Glutamatergic neuron (in vitro differentiated cells): ENCODE measurements around the gene CAMK1D. TPM values are rescaled to one million over a fixed set of nuclear protein-coding genes. Genes with fewer than 3 reads are reported as not detected.

ENCODE experiments used
- DNase-seq: peaks from one replicate; pipeline ENCODE4 v3.0.0; 2022
- H3K27ac Mint-ChIP-seq: one replicate; pipeline ENCODE4 v1.8.0; 2020; ENCODE audit warnings: mild to moderate bottlenecking, mixed read lengths, inconsistent platforms; ENCODE audit not compliant: unreplicated experiment
- H3K27me3 Mint-ChIP-seq: one replicate; pipeline ENCODE4 v1.8.0; 2020; ENCODE audit warnings: mild to moderate bottlenecking, moderate library complexity, mixed read lengths, inconsistent platforms; ENCODE audit not compliant: unreplicated experiment
- H3K36me3 Mint-ChIP-seq: one replicate; pipeline ENCODE4 v1.8.0; 2020; ENCODE audit warnings: mild to moderate bottlenecking, mixed read lengths, inconsistent platforms; ENCODE audit not compliant: unreplicated experiment
- H3K4me1 Mint-ChIP-seq: one replicate; pipeline ENCODE4 v1.8.0; 2020; ENCODE audit warnings: mild to moderate bottlenecking, low read depth, mixed read lengths, inconsistent platforms; ENCODE audit not compliant: unreplicated experiment
- H3K4me3 Mint-ChIP-seq: one replicate; pipeline ENCODE4 v1.8.0; 2020; ENCODE audit warnings: mild to moderate bottlenecking, mixed read lengths, inconsistent platforms; ENCODE audit not compliant: unreplicated experiment
- H3K9me3 Mint-ChIP-seq: one replicate; pipeline ENCODE4 v1.8.0; 2020; ENCODE audit warnings: mild to moderate bottlenecking, moderate library complexity, mixed read lengths, inconsistent platforms; ENCODE audit not compliant: unreplicated experiment
- total RNA-seq: library from RNA; stranded (reverse); fragmentation: NEBNext Ultra II Directional; extraction: Animal tissue kit (Norgen Biotek cat#: 25700); gene quantifications from one replicate; pipeline ENCODE4 v1.2.1, GENCODE V29; 2021; ENCODE audit not compliant: unreplicated experiment
- TF ChIP-seq, protein P1 (sequence below): fragments of 200-600 bp; sonication (generic); IDR thresholded peaks from one replicate; pipeline ENCODE4 v1.5.0; 2021; ENCODE audit not compliant: partially characterized antibody, unreplicated experiment

CAMK1D gene
- total RNA-seq, 1 donor from 2014 or later, result 29.8 TPM

DNA sequence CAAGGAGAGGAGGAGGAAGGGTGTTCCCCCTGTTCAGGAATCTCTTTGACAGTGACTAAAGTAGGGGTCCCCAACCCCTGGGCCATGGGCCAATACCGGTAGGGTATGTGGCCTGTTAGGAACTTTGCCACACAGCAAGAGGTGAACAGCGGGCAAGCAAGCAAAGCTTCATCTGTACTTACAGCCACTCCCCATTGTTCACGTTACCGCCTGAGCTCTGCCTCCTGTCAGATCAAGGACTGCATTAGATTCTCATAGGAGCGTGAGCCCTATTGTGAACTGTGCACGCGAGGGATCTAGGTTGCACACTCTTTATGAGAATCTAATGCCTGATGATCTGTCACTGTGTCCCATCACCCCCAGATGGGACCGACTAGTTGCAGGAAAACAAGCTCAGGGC, 201.6 kb downstream of the CAMK1D start:
- DNase-seq, result no peak
- Mint-ChIP-seq H3K27me3 (no peaks in the 10 kb centered on the region), H3K9me3 (peaks cover 3% of the 10 kb centered on the region), H3K4me3 (no peak overlapping the region), H3K27ac (no peak overlapping the region), H3K36me3 (peaks cover 11% of the 10 kb centered on the region), H3K4me1 (peaks cover 3% of the 10 kb centered on the region)
- TF ChIP-seq, protein P1, sequence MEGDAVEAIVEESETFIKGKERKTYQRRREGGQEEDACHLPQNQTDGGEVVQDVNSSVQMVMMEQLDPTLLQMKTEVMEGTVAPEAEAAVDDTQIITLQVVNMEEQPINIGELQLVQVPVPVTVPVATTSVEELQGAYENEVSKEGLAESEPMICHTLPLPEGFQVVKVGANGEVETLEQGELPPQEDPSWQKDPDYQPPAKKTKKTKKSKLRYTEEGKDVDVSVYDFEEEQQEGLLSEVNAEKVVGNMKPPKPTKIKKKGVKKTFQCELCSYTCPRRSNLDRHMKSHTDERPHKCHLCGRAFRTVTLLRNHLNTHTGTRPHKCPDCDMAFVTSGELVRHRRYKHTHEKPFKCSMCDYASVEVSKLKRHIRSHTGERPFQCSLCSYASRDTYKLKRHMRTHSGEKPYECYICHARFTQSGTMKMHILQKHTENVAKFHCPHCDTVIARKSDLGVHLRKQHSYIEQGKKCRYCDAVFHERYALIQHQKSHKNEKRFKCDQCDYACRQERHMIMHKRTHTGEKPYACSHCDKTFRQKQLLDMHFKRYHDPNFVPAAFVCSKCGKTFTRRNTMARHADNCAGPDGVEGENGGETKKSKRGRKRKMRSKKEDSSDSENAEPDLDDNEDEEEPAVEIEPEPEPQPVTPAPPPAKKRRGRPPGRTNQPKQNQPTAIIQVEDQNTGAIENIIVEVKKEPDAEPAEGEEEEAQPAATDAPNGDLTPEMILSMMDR, result no peak

DNA sequence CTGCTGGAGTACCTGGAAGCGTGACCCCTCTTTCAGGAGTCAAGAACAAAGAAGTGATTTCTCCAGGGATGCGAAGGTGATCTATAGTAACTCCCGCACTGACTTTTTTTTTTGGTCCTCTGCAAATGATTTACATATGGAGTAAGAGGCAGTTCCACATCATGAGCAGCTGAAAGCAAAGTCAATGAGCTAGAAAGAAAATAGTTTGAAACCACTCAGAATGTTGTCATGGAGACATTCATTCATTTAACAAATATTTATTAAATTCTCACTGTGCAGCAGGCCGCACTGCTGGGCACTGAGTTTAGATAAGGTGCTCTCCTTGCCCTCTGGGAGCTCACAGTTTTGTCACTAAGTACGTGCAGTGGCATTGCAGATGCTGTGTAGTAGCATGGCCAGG, 206.7 kb downstream of the CAMK1D start:
- Mint-ChIP-seq H3K36me3 (no peaks in the 10 kb centered on the region), H3K27me3 (no peaks in the 10 kb centered on the region), H3K27ac (no peak overlapping the region), H3K4me1 (peaks cover 3% of the 10 kb centered on the region), H3K4me3 (no peak overlapping the region), H3K9me3 (no peaks in the 10 kb centered on the region)
- TF ChIP-seq, protein P1, result no peak
- no peak for DNase-seq

DNA sequence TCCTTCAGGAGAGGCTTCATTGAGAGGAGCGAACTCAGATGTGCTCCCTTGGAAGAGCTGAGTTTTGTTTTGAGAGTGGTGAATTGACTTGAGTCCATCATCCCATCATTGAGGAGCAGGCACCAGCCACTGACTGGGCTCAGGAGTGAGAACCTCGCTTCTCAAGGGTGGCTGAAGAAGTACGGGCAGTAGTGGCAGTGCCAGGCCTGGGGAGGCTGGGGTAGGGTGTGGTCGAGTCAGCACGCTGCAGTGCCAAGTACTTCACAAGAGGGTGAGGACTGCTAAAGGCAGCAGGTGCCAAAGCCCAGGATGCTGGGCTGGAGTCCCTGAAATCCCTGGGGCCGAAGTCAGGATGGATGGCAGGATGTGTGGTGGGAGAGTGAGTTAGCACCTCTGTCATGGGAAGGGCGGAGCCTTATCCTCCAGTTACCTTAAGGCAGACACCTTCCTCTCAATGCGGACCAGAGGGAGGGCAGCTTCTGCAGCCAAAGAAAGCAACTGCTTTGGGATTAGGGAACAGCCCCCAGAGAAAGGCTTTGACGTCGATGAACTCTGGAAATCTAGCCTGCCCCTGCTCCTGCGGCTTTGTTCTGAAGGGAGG, 210.3 kb downstream of the CAMK1D start:
- TF ChIP-seq, protein P1, result no peak
- Mint-ChIP-seq H3K9me3 (peaks cover 3% of the 10 kb centered on the region), H3K27ac (no peak overlapping the region), H3K27me3 (no peaks in the 10 kb centered on the region), H3K4me3 (no peak overlapping the region), H3K36me3 (peaks cover 7% of the 10 kb centered on the region), H3K4me1 (peaks cover 11% of the 10 kb centered on the region)
- no peak for DNase-seq

DNA sequence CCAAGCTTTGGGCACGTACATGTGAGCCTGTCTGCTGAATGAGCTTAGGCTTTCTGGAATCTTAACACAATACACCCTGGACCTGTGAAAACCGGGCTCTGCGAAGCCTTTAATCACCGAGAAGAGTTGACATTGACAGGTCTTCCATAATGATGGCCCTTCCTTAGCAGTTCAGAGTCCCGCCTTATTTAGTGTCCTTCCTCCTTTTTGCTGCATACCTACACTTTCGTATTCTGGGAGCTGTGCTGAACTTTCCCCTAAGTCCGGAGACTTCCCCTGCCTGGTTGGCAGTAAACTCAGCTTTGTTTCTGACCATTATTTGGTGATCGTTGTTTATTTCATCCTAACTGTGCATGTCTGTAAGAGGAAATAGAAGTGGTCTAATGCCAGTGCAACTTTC, 212.0 kb downstream of the CAMK1D start:
- peaks cover 3% of the 10 kb centered on the region for H3K9me3 Mint-ChIP-seq
- H3K4me1 Mint-ChIP-seq, result peaks cover 9% of the 10 kb centered on the region
- no peak overlapping the region for H3K27ac Mint-ChIP-seq
- H3K4me3 Mint-ChIP-seq, result no peak overlapping the region
- peaks cover 7% of the 10 kb centered on the region for H3K36me3 Mint-ChIP-seq
- H3K27me3 Mint-ChIP-seq, result peaks cover 4% of the 10 kb centered on the region
- TF ChIP-seq, protein P1, result no peak
- DNase-seq, result no peak

DNA sequence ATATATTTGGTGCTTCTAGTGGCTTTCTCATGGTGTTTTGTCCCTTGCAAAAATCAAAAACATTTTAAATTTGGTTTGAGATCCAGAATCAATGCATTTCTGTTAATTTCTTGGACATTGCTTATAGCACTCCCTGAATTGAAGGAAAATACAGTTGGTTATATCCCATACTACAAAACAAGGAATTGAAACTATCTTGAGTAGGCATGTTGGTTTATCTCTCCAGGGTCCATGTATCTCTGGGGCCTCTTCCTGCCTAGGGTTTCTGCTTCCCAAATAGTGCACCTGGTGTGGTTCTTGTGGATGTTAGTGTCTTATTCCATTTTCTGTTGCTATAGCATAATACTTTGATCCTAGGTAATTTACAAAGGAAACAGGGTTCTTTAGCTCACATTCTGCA, 212.4 kb downstream of the CAMK1D start:
- Mint-ChIP-seq H3K4me1 (peaks cover 11% of the 10 kb centered on the region), H3K27ac (no peak overlapping the region), H3K36me3 (peaks cover 7% of the 10 kb centered on the region), H3K9me3 (peaks cover 3% of the 10 kb centered on the region), H3K27me3 (peaks cover 4% of the 10 kb centered on the region), H3K4me3 (no peak overlapping the region)
- TF ChIP-seq, protein P1, result no peak
- no peak for DNase-seq
